KMS-11 (cell line): ENCODE data around the gene KDM4B.
"Not testable (repeated sequence)": the region's sequence is repeated elsewhere in the genome, so short reads cannot be mapped to it uniquely, and the experiment has no call there.

Experiments
- H2AFZ ChIP-seq: fragments of 200-600 bp; sonication (generic); 2 replicates; pipeline ENCODE4 v1.6.1; 2016; ENCODE audit warnings: antibody characterized with exemption, mixed run types, low read depth
- H3K27ac ChIP-seq: fragments of 200-600 bp; sonication (generic); 2 replicates; pipeline ENCODE4 v1.6.1; 2016; ENCODE audit warnings: mild to moderate bottlenecking, mixed run types
- H3K27me3 ChIP-seq: fragments of 200-600 bp; sonication (generic); 2 replicates; pipeline ENCODE4 v1.6.1; 2017; ENCODE audit warnings: mild to moderate bottlenecking, low read depth, mixed run types, moderate library complexity; ENCODE audit not compliant: insufficient read depth
- H3K36me3 ChIP-seq: fragments of 200-600 bp; sonication (generic); 2 replicates; pipeline ENCODE4 v1.6.1; 2017; ENCODE audit warnings: mild to moderate bottlenecking, mixed run types; ENCODE audit not compliant: insufficient read depth
- H3K4me1 ChIP-seq: fragments of 200-600 bp; sonication (generic); 2 replicates; pipeline ENCODE4 v1.6.1; 2016; ENCODE audit warnings: mild to moderate bottlenecking, low read depth, mixed run types; ENCODE audit not compliant: poor library complexity, severe bottlenecking
- H3K4me2 ChIP-seq: fragments of 200-600 bp; sonication (generic); 2 replicates; pipeline ENCODE4 v1.7.0; 2016; ENCODE audit warnings: mild to moderate bottlenecking, mixed run types
- H3K4me3 ChIP-seq: fragments of 200-600 bp; sonication (generic); IDR thresholded peaks from 2 replicates; pipeline ENCODE4 v1.6.1; 2017; ENCODE audit warnings: low read depth, low read length, mixed read lengths; ENCODE audit not compliant: insufficient read depth
- H3K79me2 ChIP-seq: fragments of 200-600 bp; sonication (generic); 2 replicates; pipeline ENCODE4 v1.6.1; 2016; ENCODE audit warnings: low read depth, mixed run types; ENCODE audit not compliant: insufficient read depth
- H3K9ac ChIP-seq: fragments of 200-600 bp; sonication (generic); 2 replicates; pipeline ENCODE4 v1.6.1; 2016; ENCODE audit warnings: mild to moderate bottlenecking, mixed run types
- H4K20me1 ChIP-seq: fragments of 200-600 bp; sonication (generic); 2 replicates; pipeline ENCODE4 v1.6.1; 2016; ENCODE audit warnings: mild to moderate bottlenecking, mixed run types; ENCODE audit not compliant: insufficient read depth
- CTCF ChIP-seq: fragments of 200-600 bp; sonication (generic); conservative IDR thresholded peaks from 2 replicates; pipeline ENCODE4 v1.6.1; 2017; ENCODE audit warnings: low read depth, mild to moderate bottlenecking, antibody characterized with exemption, low read length, moderate library complexity, mixed read lengths

KDM4B gene

GRCh38 chr19:4952945-4953344, 16.0 kb upstream of the KDM4B start:
- no peaks in the 10 kb centered on the region for H4K20me1 ChIP-seq
- no peak overlapping the region for H3K4me3 ChIP-seq
- no peak overlapping the region for H2AFZ ChIP-seq
- H3K36me3 ChIP-seq: 0 out of 2 replicates have a peak, but pooled peaks cover 1% of the 10 kb centered on the region
- TF ChIP-seq CTCF: no peak
- no peak overlapping the region for H3K4me2 ChIP-seq
- no peaks in the 10 kb centered on the region for H3K79me2 ChIP-seq
- H3K4me1 ChIP-seq: no peaks in the 10 kb centered on the region
- no peak overlapping the region for H3K27ac ChIP-seq
- H3K27me3 ChIP-seq: no peaks in the 10 kb centered on the region
- H3K9ac ChIP-seq: no peak overlapping the region

GRCh38 chr19:4954320-4955149, 14.4 kb upstream of the KDM4B start:
- H3K36me3 ChIP-seq: not testable (repeated sequence)

GRCh38 chr19:4955274-4955673, 13.6 kb upstream of the KDM4B start:
- no peak overlapping the region for H2AFZ ChIP-seq

More at GRCh38 chr19:4954320-4955149, 14.4 kb upstream of the KDM4B start:
- not testable (repeated sequence) for H3K4me3 ChIP-seq, H3K27me3 ChIP-seq, H3K4me2 ChIP-seq, H3K27ac ChIP-seq, H3K79me2 ChIP-seq, H4K20me1 ChIP-seq, H3K9ac ChIP-seq, H3K4me1 ChIP-seq, H2AFZ ChIP-seq

GRCh38 chr19:4957981-4958380, 10.9 kb upstream of the KDM4B start:
- no peaks in the 10 kb centered on the region for H3K79me2 ChIP-seq
- H3K36me3 ChIP-seq: no peaks in the 10 kb centered on the region
- H4K20me1 ChIP-seq: no peaks in the 10 kb centered on the region
- no peaks in the 10 kb centered on the region for H3K4me1 ChIP-seq
- H3K9ac ChIP-seq: no peak overlapping the region
- H3K27me3 ChIP-seq: no peaks in the 10 kb centered on the region
- H3K4me2 ChIP-seq: no peak overlapping the region
- no peak overlapping the region for H3K27ac ChIP-seq
- H3K4me3 ChIP-seq: no peak overlapping the region
- H2AFZ ChIP-seq: no peak overlapping the region
- TF ChIP-seq CTCF: no peak

More at GRCh38 chr19:4955274-4955673, 13.6 kb upstream of the KDM4B start:
- Histone ChIP-seq H3K4me1 (no peaks in the 10 kb centered on the region), H3K79me2 (no peaks in the 10 kb centered on the region), H4K20me1 (no peaks in the 10 kb centered on the region), H3K27ac (no peak overlapping the region), H3K4me3 (no peak overlapping the region), H3K4me2 (no peak overlapping the region), H3K36me3 (no peaks in the 10 kb centered on the region), H3K9ac (no peak overlapping the region), H3K27me3 (no peaks in the 10 kb centered on the region)
- no peak for TF ChIP-seq CTCF

GRCh38 chr19:4962085-4962619, 6.8 kb upstream of the KDM4B start:
- no peak for TF ChIP-seq CTCF
- no peaks in the 10 kb centered on the region for H3K36me3 ChIP-seq

More at GRCh38 chr19:4962085-4962619, 6.8 kb upstream of the KDM4B start:
- H3K4me2 ChIP-seq: no peak overlapping the region
- H3K27ac ChIP-seq: no peak overlapping the region
- H3K4me3 ChIP-seq: no peak overlapping the region
- H3K79me2 ChIP-seq: no peaks in the 10 kb centered on the region
- no peaks in the 10 kb centered on the region for H4K20me1 ChIP-seq
- no peak overlapping the region for H3K9ac ChIP-seq
- H2AFZ ChIP-seq: no peak overlapping the region
- H3K27me3 ChIP-seq: no peaks in the 10 kb centered on the region
- no peaks in the 10 kb centered on the region for H3K4me1 ChIP-seq
